ENCODE data around the gene ANKMY1. TPM values are rescaled to one million over a fixed set of nuclear protein-coding genes. Genes with fewer than 3 reads are reported as not detected.
"Not testable (repeated sequence)": the region's sequence is repeated elsewhere in the genome, so short reads cannot be mapped to it uniquely, and the experiment has no call there.

The ANKMY1 gene
- total RNA-seq, 2 donors from 2014 or later = 3.7 to 7.9 TPM

GRCh38 chr2:240551288-240551687 is 6.5 kb downstream of the ANKMY1 start:
- H3K36me3 ChIP-seq = no peaks in the 10 kb centered on the region
- no peaks in the 10 kb centered on the region for H3K4me1 ChIP-seq
- H3K27me3 ChIP-seq = no peaks in the 10 kb centered on the region
- DNase-seq (ENCODE audit: low spot score) = peak; percentile 1
- no peak overlapping the region for H3K27ac ChIP-seq
- H3K9me3 ChIP-seq = no peaks in the 10 kb centered on the region
- TF ChIP-seq CTCF (IDR thresholded peaks at IDR 0.05) = no peak
- H3K4me3 ChIP-seq = no peak overlapping the region

DNA sequence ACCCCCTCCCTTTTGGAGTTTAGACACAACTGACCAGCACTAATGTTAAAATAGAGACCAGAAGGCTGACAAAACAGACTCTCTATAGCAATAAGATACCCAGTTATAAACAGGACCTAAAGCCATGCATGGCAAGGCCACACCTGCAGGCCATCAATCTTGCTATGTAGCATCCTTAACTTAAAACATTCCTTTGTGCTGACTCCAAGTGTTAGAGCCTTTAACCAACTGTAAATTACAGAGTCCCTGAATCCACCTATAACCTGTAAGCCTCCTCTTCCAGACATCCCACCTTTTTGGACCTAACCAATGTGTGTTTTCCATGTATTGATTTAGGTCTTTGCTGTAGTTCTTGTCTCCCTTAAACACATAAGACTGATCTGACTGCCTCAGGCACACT is 17.9 kb downstream of the ANKMY1 start:
- H3K4me1 ChIP-seq = no peaks in the 10 kb centered on the region
- no peak overlapping the region for H3K4me3 ChIP-seq
- no peaks in the 10 kb centered on the region for H3K36me3 ChIP-seq
- no peaks in the 10 kb centered on the region for H3K9me3 ChIP-seq
- H3K27ac ChIP-seq = no peak overlapping the region
- no peak for DNase-seq (ENCODE audit: low spot score)
- no peaks in the 10 kb centered on the region for H3K27me3 ChIP-seq
- TF ChIP-seq CTCF (IDR thresholded peaks at IDR 0.05) = no peak

DNA sequence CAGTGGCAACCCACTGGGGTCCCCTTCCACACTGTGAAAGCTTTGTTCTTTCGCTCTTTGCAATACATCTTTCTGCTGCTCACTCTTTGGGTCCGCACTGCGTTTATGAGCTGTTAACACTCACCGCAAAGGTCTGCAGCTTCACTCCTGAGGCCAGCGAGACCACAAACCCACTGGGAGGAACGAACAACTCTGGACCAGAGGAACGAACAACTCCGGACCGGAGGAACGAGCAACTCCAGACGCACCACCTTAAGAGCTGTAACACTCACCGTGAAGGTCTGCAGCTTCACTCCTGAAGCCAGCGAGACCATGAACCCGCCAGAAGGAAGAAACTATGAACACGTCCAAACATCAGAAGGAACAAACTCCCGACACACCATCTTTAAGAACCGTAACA is 18.7 kb downstream of the ANKMY1 start:
- H3K36me3 ChIP-seq, H3K4me1 ChIP-seq, H3K27me3 ChIP-seq, H3K4me3 ChIP-seq, H3K27ac ChIP-seq, H3K9me3 ChIP-seq: not testable (repeated sequence)
- peak; percentile 16 for DNase-seq (ENCODE audit: low spot score)

DNA sequence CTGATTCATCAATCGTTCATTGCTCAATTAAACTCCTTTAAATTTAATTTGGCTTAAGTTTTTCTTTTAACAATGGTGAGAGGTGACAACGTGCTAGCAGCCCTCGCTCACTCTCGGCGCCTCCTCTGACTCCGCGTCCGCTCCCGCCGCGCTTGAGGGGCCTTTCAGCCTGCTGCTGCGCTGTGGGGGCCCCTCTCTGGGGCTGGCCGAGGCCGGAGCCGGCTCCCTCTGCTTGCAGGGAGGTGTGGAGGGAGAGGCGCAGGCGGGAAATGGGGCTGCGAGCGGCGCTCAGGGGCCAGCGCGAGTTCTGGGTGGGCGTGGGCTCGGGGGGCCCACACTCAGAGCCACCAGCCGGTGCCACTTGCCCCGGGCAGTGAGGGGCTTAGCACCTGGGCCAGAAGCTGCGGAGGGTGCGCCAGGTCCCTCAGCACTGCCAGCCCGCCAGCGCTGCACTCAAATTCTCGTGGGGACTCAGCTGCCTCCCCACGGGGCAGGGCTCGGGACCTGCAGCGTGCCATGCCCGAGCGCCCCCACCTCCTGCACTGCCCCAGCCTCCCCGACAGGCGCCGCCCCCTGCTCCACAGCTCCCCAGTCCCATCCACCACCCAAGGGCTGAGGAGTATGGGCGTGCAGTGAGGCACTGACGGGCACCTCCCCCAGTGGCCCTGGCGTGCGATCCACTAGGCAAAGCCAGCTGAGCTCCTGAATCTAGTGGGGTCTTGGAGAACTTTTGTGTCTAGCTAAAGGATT is 19.6 kb downstream of the ANKMY1 start:
- no peaks in the 10 kb centered on the region for H3K36me3 ChIP-seq
- H3K9me3 ChIP-seq = no peaks in the 10 kb centered on the region
- H3K4me3 ChIP-seq = no peak overlapping the region
- no peaks in the 10 kb centered on the region for H3K27me3 ChIP-seq
- no peaks in the 10 kb centered on the region for H3K4me1 ChIP-seq
- peak; percentile 21 for DNase-seq (ENCODE audit: low spot score)
- TF ChIP-seq CTCF (IDR thresholded peaks at IDR 0.05) = no peak
- no peak overlapping the region for H3K27ac ChIP-seq

GRCh38 chr2:240532031-240532775 is 25.6 kb downstream of the ANKMY1 start:
- H3K36me3 ChIP-seq = no peaks in the 10 kb centered on the region
- no peak for TF ChIP-seq CTCF (IDR thresholded peaks at IDR 0.05)
- no peaks in the 10 kb centered on the region for H3K4me1 ChIP-seq

GRCh38 chr2:240531038-240531437 is 26.8 kb downstream of the ANKMY1 start:
- Histone ChIP-seq H3K4me1 (no peaks in the 10 kb centered on the region), H3K36me3 (no peaks in the 10 kb centered on the region), H3K27me3 (no peaks in the 10 kb centered on the region), H3K9me3 (peaks cover 0 to 24% of the 10 kb centered on the region in 2 donors), H3K27ac (no peak overlapping the region), H3K4me3 (no peak overlapping the region)
- DNase-seq (ENCODE audit: low spot score) = no peak
- TF ChIP-seq CTCF (IDR thresholded peaks at IDR 0.05) = no peak

More at GRCh38 chr2:240532031-240532775, 25.6 kb downstream of the ANKMY1 start:
- DNase-seq (ENCODE audit: low spot score) = no peak
- Histone ChIP-seq H3K4me3 (no peak overlapping the region), H3K9me3 (peaks cover 0 to 24% of the 10 kb centered on the region in 2 donors), H3K27ac (no peak overlapping the region), H3K27me3 (no peaks in the 10 kb centered on the region)
